NCI-H1930 (cell line): ENCODE measurements around the gene UBA7.
"Not testable (repeated sequence)": the region's sequence is repeated elsewhere in the genome, so short reads cannot be mapped to it uniquely, and the experiment has no call there.

Source experiments
- DNase-seq, 2 experiments: peaks; one replicate each; lab custom pipeline; 2025; lab: John Stamatoyannopoulos, UW

UBA7 gene

GRCh38 chr3:49786357-49787181 lies 27.2 kb downstream of the UBA7 start, which contains the start of gene IP6K1:
TSS of gene IP6K1 (minus strand) at chr3:49786542. CDS start at chr3:49748040, 38,502 bp downstream.
- DNase-seq, result peak; percentile 96 to 97

GRCh38 chr3:49785565-49786356 lies 28.0 kb downstream of the UBA7 start:
- DNase-seq, result no peak

GRCh38 chr3:49782277-49782676 lies 31.5 kb downstream of the UBA7 start:
- DNase-seq, result not testable (repeated sequence)

- no peak for DNase-seq
Observed at GRCh38 chr3:49781415-49782199, 32.1 kb downstream of the UBA7 start.

- DNase-seq, result not testable (repeated sequence)
Observed at GRCh38 chr3:49780975-49781365, 32.8 kb downstream of the UBA7 start.

- no peak for DNase-seq
Observed at GRCh38 chr3:49780080-49780974, 33.4 kb downstream of the UBA7 start.

- no peak for DNase-seq
Observed at GRCh38 chr3:49779358-49780079, 34.2 kb downstream of the UBA7 start.

- not testable (repeated sequence) for DNase-seq
Observed at GRCh38 chr3:49776101-49776500, 37.7 kb downstream of the UBA7 start.

- DNase-seq, result no peak
Observed at GRCh38 chr3:49775538-49775937, 38.2 kb downstream of the UBA7 start.

GRCh38 chr3:49772703-49773102 lies 41.0 kb downstream of the UBA7 start:
- no peak for DNase-seq

GRCh38 chr3:49771340-49771938 lies 42.3 kb downstream of the UBA7 start:
- no peak for DNase-seq

GRCh38 chr3:49769926-49770325 lies 43.8 kb downstream of the UBA7 start:
- DNase-seq, result no peak

GRCh38 chr3:49769286-49769915 lies 44.4 kb downstream of the UBA7 start:
- no peak for DNase-seq

GRCh38 chr3:49763981-49764380 lies 49.8 kb downstream of the UBA7 start:
- no peak for DNase-seq

GRCh38 chr3:49761661-49762060 lies 52.1 kb downstream of the UBA7 start:
- DNase-seq, result no peak

- no peak for DNase-seq
Observed at GRCh38 chr3:49759226-49759625, 54.5 kb downstream of the UBA7 start.

- DNase-seq, result no peak
Observed at GRCh38 chr3:49757197-49757596, 56.6 kb downstream of the UBA7 start.

- DNase-seq, result no peak
Observed at GRCh38 chr3:49756036-49756435, 57.7 kb downstream of the UBA7 start.
